Vagina (tissue), 2 donors: ENCODE results near the gene VSTM2B.

ENCODE experiments used
- POLR2A ChIP-seq, 2 donors: fragments of 450-650 bp; IDR thresholded peaks; one replicate each; pipeline ENCODE4 v1.6.1; 2017; ENCODE audit warnings: antibody characterized with exemption in 2 of 2, mild to moderate bottlenecking in 2 of 2, moderate library complexity in 2 of 2
- POLR2AphosphoS5 ChIP-seq, 2 donors: sonication (generic); formaldehyde crosslinking; IDR thresholded peaks; one replicate each; pipeline ENCODE4 v1.9.0; 2017; ENCODE audit warnings: antibody characterized with exemption in 2 of 2, mild to moderate bottlenecking in 2 of 2, low read depth in 1 of 2; ENCODE audit not compliant: insufficient read depth in 1 of 2
- TF ChIP-seq, protein P1 (sequence below), 3 experiments: fragments of 450-650 bp in 2 of 3; fragments of 200-600 bp in 1 of 3; sonication (generic) in 1 of 3; IDR thresholded peaks; one replicate each; pipeline ENCODE4 v1.5.1; 2017 to 2019; ENCODE audit warnings: antibody characterized with exemption in 3 of 3, mild to moderate bottlenecking in 2 of 3, moderate library complexity in 2 of 3

DNA sequence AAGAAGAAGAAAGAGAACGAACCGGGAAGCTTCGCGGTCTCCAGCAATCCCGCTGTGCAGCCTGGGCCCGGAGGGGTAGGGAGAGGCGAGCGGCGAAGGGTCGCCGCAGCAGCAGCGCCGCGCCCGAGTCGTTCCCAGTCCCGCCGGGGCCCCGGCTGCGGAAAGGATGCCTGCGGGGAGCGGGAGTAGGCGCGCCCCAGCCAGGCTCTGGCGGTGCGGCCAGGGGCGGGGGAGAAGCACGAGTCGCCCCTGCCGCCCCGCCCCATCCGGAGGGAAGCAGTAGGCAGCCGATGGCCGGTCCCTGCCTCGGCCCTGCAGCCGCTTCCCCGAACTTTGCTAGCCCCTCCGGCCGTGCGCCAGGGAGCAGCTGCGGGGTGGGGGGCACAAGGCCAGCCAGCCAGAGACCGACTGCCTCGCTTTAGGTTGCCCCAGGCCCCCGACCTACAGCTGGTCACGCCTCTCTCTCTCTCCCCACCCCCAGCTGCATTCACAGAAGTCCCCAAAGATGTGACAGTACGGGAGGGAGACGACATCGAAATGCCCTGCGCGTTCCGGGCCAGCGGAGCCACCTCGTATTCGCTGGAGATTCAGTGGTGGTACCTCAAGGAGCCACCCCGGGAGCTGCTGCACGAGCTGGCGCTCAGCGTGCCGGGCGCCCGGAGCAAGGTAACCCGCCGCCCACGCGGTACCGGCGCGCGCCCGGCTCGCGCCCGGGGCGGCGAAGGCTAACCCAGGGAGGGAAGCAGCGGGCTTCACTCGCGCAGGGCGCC lies 1.1 kb downstream of the VSTM2B start:
- TF ChIP-seq, protein P1, sequence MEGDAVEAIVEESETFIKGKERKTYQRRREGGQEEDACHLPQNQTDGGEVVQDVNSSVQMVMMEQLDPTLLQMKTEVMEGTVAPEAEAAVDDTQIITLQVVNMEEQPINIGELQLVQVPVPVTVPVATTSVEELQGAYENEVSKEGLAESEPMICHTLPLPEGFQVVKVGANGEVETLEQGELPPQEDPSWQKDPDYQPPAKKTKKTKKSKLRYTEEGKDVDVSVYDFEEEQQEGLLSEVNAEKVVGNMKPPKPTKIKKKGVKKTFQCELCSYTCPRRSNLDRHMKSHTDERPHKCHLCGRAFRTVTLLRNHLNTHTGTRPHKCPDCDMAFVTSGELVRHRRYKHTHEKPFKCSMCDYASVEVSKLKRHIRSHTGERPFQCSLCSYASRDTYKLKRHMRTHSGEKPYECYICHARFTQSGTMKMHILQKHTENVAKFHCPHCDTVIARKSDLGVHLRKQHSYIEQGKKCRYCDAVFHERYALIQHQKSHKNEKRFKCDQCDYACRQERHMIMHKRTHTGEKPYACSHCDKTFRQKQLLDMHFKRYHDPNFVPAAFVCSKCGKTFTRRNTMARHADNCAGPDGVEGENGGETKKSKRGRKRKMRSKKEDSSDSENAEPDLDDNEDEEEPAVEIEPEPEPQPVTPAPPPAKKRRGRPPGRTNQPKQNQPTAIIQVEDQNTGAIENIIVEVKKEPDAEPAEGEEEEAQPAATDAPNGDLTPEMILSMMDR (IDR thresholded peaks at IDR 0.05), result no peak
- TF ChIP-seq POLR2A (IDR thresholded peaks at IDR 0.05), result no peak
- no peak for TF ChIP-seq POLR2AphosphoS5 (IDR thresholded peaks at IDR 0.05; ENCODE audit: insufficient read depth in 1 of 2, low read depth in 1 of 2)
